ENCODE results near the gene TTC28.

Gene TTC28

DNA sequence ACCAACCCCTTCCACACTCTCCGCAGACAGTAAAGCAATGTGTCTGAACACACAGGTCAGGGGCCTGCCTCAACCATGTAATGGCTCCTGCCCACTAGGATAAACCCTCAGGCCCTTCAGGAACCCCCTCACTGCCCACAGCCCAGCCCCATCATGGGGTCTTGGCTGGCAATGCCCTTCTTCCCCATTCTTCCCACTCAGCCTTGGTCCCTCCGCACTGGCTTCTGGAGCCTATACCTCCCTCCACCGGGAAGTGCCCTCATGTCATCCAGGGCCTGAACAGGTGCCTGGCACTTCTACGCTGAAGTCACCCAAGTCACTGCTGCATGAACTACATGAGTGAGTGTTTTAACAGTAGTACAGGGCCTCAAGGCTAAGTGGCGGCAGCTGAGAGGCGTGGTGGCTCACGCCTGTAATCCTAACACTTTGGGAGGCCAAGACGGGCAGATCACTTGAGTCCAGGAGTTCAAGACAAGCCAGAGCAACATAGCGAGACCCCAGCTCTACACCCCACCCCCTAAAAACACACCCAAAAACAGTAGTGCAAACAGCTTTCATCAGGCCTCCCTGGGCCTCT, 685.8 kb downstream of the TTC28 start:
- DNase-seq: no peak

- DNase-seq: no peak
Measured at GRCh38 chr22:27993201-27993635, 686.4 kb downstream of the TTC28 start.

GRCh38 chr22:27992294-27993165, 687.1 kb downstream of the TTC28 start:
- DNase-seq: no peak

- DNase-seq: no peak
Measured at GRCh38 chr22:27991586-27992293, 687.9 kb downstream of the TTC28 start.

GRCh38 chr22:27990879-27991278, 688.8 kb downstream of the TTC28 start:
- DNase-seq: no peak

GRCh38 chr22:27990451-27990840, 689.2 kb downstream of the TTC28 start:
- DNase-seq: no peak

GRCh38 chr22:27989758-27990450, 689.7 kb downstream of the TTC28 start:
- no peak for DNase-seq

DNA sequence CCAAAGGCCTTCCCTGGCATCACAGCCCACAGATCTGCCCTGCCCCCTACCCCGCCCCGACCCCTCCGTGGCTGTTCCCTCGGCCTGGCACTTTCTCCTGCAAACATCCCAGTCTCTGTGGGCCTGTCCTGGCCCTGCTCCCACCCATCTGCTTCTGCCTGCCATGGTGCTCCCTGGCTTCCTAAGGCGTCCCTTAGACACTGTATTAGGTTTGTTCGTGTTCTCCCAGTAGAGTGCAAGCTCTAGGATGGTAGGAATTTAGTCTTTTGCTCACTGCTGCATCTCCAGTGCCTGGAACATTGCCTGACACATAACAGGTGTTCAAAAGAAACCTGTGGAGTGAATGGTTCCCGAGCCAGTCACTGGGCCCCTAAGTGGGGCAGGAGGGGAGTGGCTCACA, 690.9 kb downstream of the TTC28 start:
- no peak for DNase-seq

GRCh38 chr22:27987557-27987956, 692.1 kb downstream of the TTC28 start:
- DNase-seq: no peak

- no peak for DNase-seq
Measured at GRCh38 chr22:27986937-27987336, 692.7 kb downstream of the TTC28 start.

- no peak for DNase-seq
Measured at GRCh38 chr22:27986459-27986858, 693.2 kb downstream of the TTC28 start.

DNA sequence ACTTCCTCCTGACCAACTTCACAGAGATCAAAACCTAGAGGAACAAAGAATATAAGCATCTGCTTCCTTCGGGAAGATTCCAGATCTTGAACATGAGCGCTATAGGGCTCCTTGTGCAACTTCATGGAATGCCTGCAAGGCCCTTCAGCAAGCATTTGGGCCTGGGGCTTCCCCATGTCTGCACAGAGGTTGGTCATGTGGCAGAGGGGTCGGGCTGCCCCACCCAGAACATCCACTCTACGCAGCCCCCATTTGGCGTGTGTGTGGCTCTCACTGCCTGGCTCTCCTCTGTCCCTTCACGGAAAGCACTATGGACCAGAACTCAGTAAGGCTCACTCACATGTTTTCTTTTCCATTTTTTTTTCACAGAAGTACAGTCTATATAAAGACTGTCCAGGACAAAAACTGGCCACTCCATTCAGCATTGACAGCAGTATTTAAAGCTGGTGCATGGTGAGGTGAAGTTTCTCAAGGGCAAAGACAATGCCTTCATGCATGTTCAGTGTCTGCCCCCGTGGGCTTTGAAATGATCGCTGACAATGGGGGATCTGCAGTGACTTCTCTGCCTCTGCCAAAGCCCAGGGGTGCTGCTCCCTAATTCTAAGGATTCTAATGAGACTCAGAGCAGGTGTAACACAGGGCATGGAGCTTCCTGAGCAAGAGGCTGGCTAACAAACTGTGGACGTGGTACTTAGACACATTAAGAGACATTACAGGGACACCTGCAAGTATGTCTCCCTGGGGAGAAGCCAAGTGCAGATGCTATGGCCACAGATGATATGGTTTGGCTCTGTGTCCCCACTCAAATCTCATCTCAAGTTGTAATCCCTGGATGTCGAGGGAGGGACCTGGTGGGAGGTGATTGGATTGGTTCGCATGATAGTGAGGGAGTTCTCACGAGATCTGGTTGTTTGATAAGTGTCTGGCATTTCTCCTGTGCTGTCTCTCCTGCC, 694.0 kb downstream of the TTC28 start:
- no peak for DNase-seq

GRCh38 chr22:27984723-27985122, 694.9 kb downstream of the TTC28 start:
- no peak for DNase-seq

DNA sequence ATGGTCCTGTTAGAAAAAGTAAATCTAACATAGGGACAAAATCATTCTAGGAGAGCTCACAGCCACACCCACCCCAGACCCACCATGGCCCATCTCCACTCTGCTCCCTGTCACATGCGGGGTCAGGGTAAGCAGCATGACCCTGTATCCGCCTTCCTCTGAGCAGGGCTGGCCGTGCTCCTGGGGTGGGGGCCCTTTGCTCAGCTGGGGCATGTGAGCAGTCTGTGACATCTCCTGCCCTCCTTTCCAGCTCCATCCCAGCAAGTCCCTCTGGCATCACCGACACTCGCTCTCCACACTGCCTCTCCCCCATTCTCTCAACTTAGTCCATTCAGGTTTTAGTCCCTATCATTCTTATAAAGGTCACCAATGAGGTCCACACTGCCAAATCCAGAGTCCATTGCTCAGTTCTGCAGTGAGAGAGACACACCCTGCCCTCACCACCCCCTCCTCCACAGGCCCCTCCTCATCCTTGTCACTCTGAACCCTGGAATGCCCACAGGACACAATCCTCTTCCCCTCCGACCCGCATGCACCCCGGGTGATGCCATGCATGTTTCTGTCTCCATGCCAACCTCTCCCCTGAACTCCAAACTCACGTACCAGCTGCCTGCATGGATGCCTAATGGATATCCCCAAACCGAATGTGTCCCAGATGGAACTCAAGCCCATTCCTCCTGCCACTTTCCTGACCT, 695.5 kb downstream of the TTC28 start:
- no peak for DNase-seq

GRCh38 chr22:27983361-27983791, 696.3 kb downstream of the TTC28 start:
- no peak for DNase-seq

GRCh38 chr22:27982630-27983180, 696.9 kb downstream of the TTC28 start:
- no peak for DNase-seq

DNA sequence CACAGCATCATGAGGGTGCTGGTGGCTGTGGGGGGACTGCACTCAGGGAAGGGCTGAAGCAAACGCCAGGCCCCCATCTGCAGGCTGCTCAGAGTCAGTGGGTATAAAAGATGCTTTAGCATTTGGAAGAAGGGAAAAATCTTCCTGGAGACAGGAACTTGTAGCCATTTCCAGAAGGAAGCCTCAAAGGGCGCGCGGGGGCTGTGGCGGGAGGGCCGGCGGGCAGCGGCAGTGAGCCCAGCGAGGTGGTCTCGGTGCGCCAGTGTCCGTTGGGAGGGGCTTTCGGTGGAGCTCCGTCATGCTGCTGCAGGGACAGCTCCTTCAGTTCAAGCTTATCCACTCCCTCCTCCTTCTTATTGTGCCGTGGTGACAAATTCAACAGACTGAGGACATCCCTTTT, 697.5 kb downstream of the TTC28 start:
- no peak for DNase-seq

GRCh38 chr22:27980424-27981148, 699.1 kb downstream of the TTC28 start:
- no peak for DNase-seq

DNA sequence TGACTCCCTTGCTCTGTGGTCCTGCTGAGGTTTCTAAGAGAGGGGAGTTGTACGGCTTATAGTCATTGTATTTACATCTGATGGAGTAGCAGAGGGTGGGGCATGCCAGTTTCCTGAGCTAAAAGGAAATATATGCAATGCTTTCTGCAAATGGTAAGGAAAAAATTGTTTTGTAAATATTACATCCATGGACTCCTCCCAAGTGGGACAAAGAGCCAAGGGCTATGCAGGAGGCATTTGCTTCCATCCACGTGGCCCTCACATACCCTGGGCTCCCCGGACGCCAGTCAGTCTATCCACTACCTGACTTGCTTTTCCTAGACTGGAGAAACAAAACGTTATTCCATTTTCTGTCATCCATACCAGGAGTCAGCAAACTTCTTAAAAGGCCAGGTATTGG, 700.8 kb downstream of the TTC28 start:
- no peak for DNase-seq

GRCh38 chr22:27978317-27978716, 701.3 kb downstream of the TTC28 start:
- DNase-seq: no peak

All from NCI-H1048 (cell line).